A673 (cell line): Measurements from ENCODE around the gene FAM120AOS. TPM values are rescaled to one million over a fixed set of nuclear protein-coding genes. Genes with fewer than 3 reads are reported as not detected.

Experiments
- BruUV-seq: library from RNA; stranded (reverse); fragments of 400-500 nt; replicated peaks from 2 replicates; lab custom pipeline; 2021; lab: Mats Ljungman, UMichigan
- CTCF ChIA-PET: fragments of 300-600 bp; sonication (Branson Sonifier 250); formaldehyde crosslinking; loops from one replicate; lab custom pipeline; 2022; ENCODE audit warnings: antibody characterized with exemption; lab: Charles Lee
- POLR2A ChIA-PET: fragments of 300-600 bp; sonication (Branson Sonifier 250); formaldehyde crosslinking; loops from one replicate; lab custom pipeline; 2022; ENCODE audit warnings: antibody characterized with exemption; ENCODE audit not compliant: low non-redundant PET; lab: Charles Lee
- DNase-seq: peaks from one replicate; pipeline ENCODE4 v3.0.0-alpha.2; 2015; ENCODE audit warnings: low spot score
- H3K27ac ChIP-seq: fragments of 200-600 bp; sonication (generic); 2 replicates; pipeline ENCODE4 v1.5.1; 2016; ENCODE audit warnings: mixed run types, low read depth, mild to moderate bottlenecking, mixed read lengths, antibody characterized with exemption, low read length; ENCODE audit not compliant: poor library complexity, severe bottlenecking
- H3K27me3 ChIP-seq: fragments of 200-600 bp; sonication (generic); replicated peaks from 2 replicates; pipeline ENCODE4 v1.6.1; 2017; ENCODE audit warnings: mixed run types, low read depth, mild to moderate bottlenecking, mixed read lengths, antibody characterized with exemption, low read length; ENCODE audit not compliant: insufficient read depth, poor library complexity
- H3K36me3 ChIP-seq: fragments of 200-600 bp; sonication (generic); 2 replicates; pipeline ENCODE4 v1.6.1; 2016; ENCODE audit warnings: mixed run types, mild to moderate bottlenecking, mixed read lengths, antibody characterized with exemption, low read length; ENCODE audit not compliant: insufficient read depth, poor library complexity, severe bottlenecking
- H3K4me1 ChIP-seq: fragments of 200-600 bp; sonication (generic); 2 replicates; pipeline ENCODE4 v1.6.1; 2017; ENCODE audit warnings: mixed run types, mild to moderate bottlenecking, mixed read lengths, antibody characterized with exemption, low read length; ENCODE audit not compliant: insufficient read depth, poor library complexity, severe bottlenecking
- H3K4me3 ChIP-seq: fragments of 200-600 bp; sonication (generic); 2 replicates; pipeline ENCODE4 v1.5.1; 2016; ENCODE audit warnings: low read depth, mixed run types, mild to moderate bottlenecking, mixed read lengths, low read length; ENCODE audit not compliant: poor library complexity, severe bottlenecking
- H3K9me3 ChIP-seq: fragments of 200-600 bp; sonication (generic); 2 replicates; pipeline ENCODE4 v1.6.1; 2016; ENCODE audit warnings: mixed run types, low read depth, mild to moderate bottlenecking, mixed read lengths, antibody characterized with exemption, low read length; ENCODE audit not compliant: poor library complexity, severe bottlenecking
- CTCF ChIP-seq: fragments of 300-800, 200-600 bp; sonication (generic); conservative IDR thresholded peaks from 2 replicates; pipeline ENCODE4 v1.5.1; 2017; ENCODE audit warnings: low read depth, mild to moderate bottlenecking, antibody characterized with exemption, low read length, moderate library complexity, mixed read lengths
- EZH2 ChIP-seq: fragments of 200-600 bp; sonication (generic); IDR thresholded peaks from 2 replicates; pipeline ENCODE4 v1.6.1; 2017; ENCODE audit warnings: borderline replicate concordance, low read depth, mild to moderate bottlenecking, mixed read lengths, antibody characterized with exemption, low read length; ENCODE audit not compliant: poor library complexity, severe bottlenecking
- intact Hi-C: fragments of 100-400 bp; cut with micrococcal nuclease; formaldehyde crosslinking; loops from one replicate; pipeline ENCODE4 v1.10.0; 2022; ENCODE audit not compliant: unreplicated experiment
- total RNA-seq: library from RNA; stranded (reverse); gene quantifications from 2 replicates; pipeline ENCODE4 v1.2.3, GENCODE V29; 2021

FAM120AOS gene
- total RNA-seq, 1 experiment from 2014 or later, result 34.5 TPM

GRCh38 chr9:93475108-93475507, 21.7 kb upstream of the FAM120AOS start:
- Histone ChIP-seq H3K4me3 (no peak overlapping the region), H3K9me3 (no peaks in the 10 kb centered on the region), H3K27ac (no peak overlapping the region), H3K27me3 (no peaks in the 10 kb centered on the region), H3K36me3 (peaks cover 12% of the 10 kb centered on the region), H3K4me1 (no peaks in the 10 kb centered on the region)
- POLR2A ChIA-PET, result interaction anchor here (0.5 kb wide), 1 partner anchor 29 kb away, joined by 3 read pairs; no protein-coding TSS in a partner anchor
- no peak for DNase-seq
- TF ChIP-seq EZH2 (no peak), CTCF (no peak)
- CTCF ChIA-PET, result no interaction called here
- intact Hi-C loops, result no loop called here
- no TSS peak for BruUV-seq

GRCh38 chr9:93473411-93473810, 20.0 kb upstream of the FAM120AOS start:
- ChIA-PET CTCF (no interaction called here), POLR2A (no interaction called here)
- intact Hi-C loops, result no loop called here
- TF ChIP-seq CTCF (no peak), EZH2 (no peak)
- no peaks in the 10 kb centered on the region for H3K9me3 ChIP-seq
- no peaks in the 10 kb centered on the region for H3K27me3 ChIP-seq
- no peak overlapping the region for H3K27ac ChIP-seq
- no TSS peak for BruUV-seq
- H3K4me1 ChIP-seq, result peaks cover 10% of the 10 kb centered on the region
- DNase-seq, result no peak
- peaks cover 12% of the 10 kb centered on the region for H3K36me3 ChIP-seq
- H3K4me3 ChIP-seq, result no peak overlapping the region

GRCh38 chr9:93471124-93471523, 17.7 kb upstream of the FAM120AOS start:
- no peak for DNase-seq
- ChIA-PET CTCF (no interaction called here), POLR2A (no interaction called here)
- Histone ChIP-seq H3K27ac (no peak overlapping the region), H3K27me3 (no peaks in the 10 kb centered on the region), H3K36me3 (peaks cover 7% of the 10 kb centered on the region), H3K4me3 (no peak overlapping the region), H3K4me1 (peaks cover 31% of the 10 kb centered on the region), H3K9me3 (no peaks in the 10 kb centered on the region)
- BruUV-seq, result no TSS peak
- TF ChIP-seq EZH2 (no peak), CTCF (no peak)
- intact Hi-C loops, result no loop called here
